Ectodermal cell (in vitro differentiated cells): ENCODE measurements around the gene PHF1.
A peak's percentile ranks its signal among the peaks of the same experiment; 100 is the strongest.

ENCODE experiments used
- H3K27ac ChIP-seq: 2 replicates; pipeline ENCODE4 v1.7.0; 2013; ENCODE audit warnings: mild to moderate bottlenecking, low read depth, low read length; ENCODE audit not compliant: insufficient read depth, poor library complexity, severe bottlenecking
- H3K27me3 ChIP-seq: 2 replicates; pipeline ENCODE4 v1.7.0; 2013; ENCODE audit warnings: mild to moderate bottlenecking, low read length; ENCODE audit not compliant: insufficient read depth, control insufficient read depth, poor library complexity, severe bottlenecking
- H3K36me3 ChIP-seq: one replicate; pipeline ENCODE4 v1.7.0; 2013; ENCODE audit warnings: low read length; ENCODE audit not compliant: control insufficient read depth, insufficient read depth
- H3K4me1 ChIP-seq: one replicate; pipeline ENCODE4 v1.7.0; 2013; ENCODE audit warnings: low read length; ENCODE audit not compliant: control insufficient read depth, insufficient read depth
- H3K4me3 ChIP-seq: 2 replicates; pipeline ENCODE4 v1.7.0; 2013; ENCODE audit warnings: low read depth, low read length, control low read depth; ENCODE audit not compliant: insufficient read depth
- H3K9me3 ChIP-seq: 2 replicates; pipeline ENCODE4 v1.7.0; 2013; ENCODE audit warnings: mild to moderate bottlenecking, low read length, moderate library complexity; ENCODE audit not compliant: control insufficient read depth
- WGBS, 2 experiments: methylation state at CpG; one replicate each; pipeline ENCODE4 v1.1.7; 2013; ENCODE audit warnings: missing lambda C conversion rate in 2 of 2; 5-methylcytosine and 5-hydroxymethylcytosine counted together

PHF1 gene

GRCh38 chr6:33417128-33417902, 6.5 kb downstream of the PHF1 start:
- Histone ChIP-seq H3K27me3 (no peaks in the 10 kb centered on the region), H3K9me3 (no peaks in the 10 kb centered on the region), H3K4me3 (peak overlapping the region; percentile 70), H3K4me1 (peaks cover 52% of the 10 kb centered on the region), H3K36me3 (peaks cover 22% of the 10 kb centered on the region), H3K27ac (peak overlapping the region; percentile 61)
- 1% methylated on average over 25 of the region's 25 CpGs for WGBS, 2 experiments

GRCh38 chr6:33417903-33418689, 7.3 kb downstream of the PHF1 start, which contains the start of gene CUTA:
TSS of gene CUTA (minus strand) at chr6:33418107. CDS start at chr6:33418000, 107 bp downstream.
- Histone ChIP-seq H3K9me3 (no peaks in the 10 kb centered on the region), H3K36me3 (peaks cover 19% of the 10 kb centered on the region), H3K27me3 (no peaks in the 10 kb centered on the region), H3K27ac (peak within 1 kb of the TSS; percentile 89), H3K4me3 (peak within 1 kb of the TSS; percentile 70), H3K4me1 (peaks cover 54% of the 10 kb centered on the region)
- 0 to 1% methylated on average over 51 of the region's 51 CpGs for WGBS, 2 experiments

GRCh38 chr6:33418690-33419291, 8.0 kb downstream of the PHF1 start:
- Histone ChIP-seq H3K9me3 (no peaks in the 10 kb centered on the region), H3K27me3 (no peaks in the 10 kb centered on the region), H3K36me3 (peaks cover 19% of the 10 kb centered on the region), H3K4me3 (peak overlapping the region; percentile 70), H3K4me1 (peaks cover 55% of the 10 kb centered on the region), H3K27ac (peak overlapping the region; percentile 89)
- 30 to 32% methylated on average over 8 of the region's 8 CpGs for WGBS, 2 experiments

GRCh38 chr6:33419580-33420490, 9.0 kb downstream of the PHF1 start, which contains the start of gene SYNGAP1:
TSS of gene SYNGAP1 (plus strand) at chr6:33420065. CDS start at chr6:33420265, 200 bp downstream.
- peak within 1 kb of the TSS; percentile 89 for H3K27ac ChIP-seq
- peaks cover 65% of the 10 kb centered on the region for H3K4me1 ChIP-seq

GRCh38 chr6:33420491-33421343, 9.9 kb downstream of the PHF1 start:
- H3K4me1 ChIP-seq = peaks cover 64% of the 10 kb centered on the region
- 46 to 47% methylated on average over 6 of the region's 6 CpGs for WGBS, 2 experiments
- no peak overlapping the region for H3K27ac ChIP-seq
- peaks cover 18% of the 10 kb centered on the region for H3K36me3 ChIP-seq
- H3K9me3 ChIP-seq = no peaks in the 10 kb centered on the region
- no peaks in the 10 kb centered on the region for H3K27me3 ChIP-seq
- peak overlapping the region; percentile 37 for H3K4me3 ChIP-seq

More at GRCh38 chr6:33419580-33420490, 9.0 kb downstream of the PHF1 start, which contains the start of gene SYNGAP1:
- H3K27me3 ChIP-seq = no peaks in the 10 kb centered on the region
- 0 to 1% methylated on average over 16 of the region's 22 CpGs for WGBS, 2 experiments
- H3K4me3 ChIP-seq = peak within 1 kb of the TSS; percentile 70
- peaks cover 24% of the 10 kb centered on the region for H3K36me3 ChIP-seq
- H3K9me3 ChIP-seq = no peaks in the 10 kb centered on the region

GRCh38 chr6:33421344-33421643, 10.5 kb downstream of the PHF1 start:
- 83 to 85% methylated on average over 2 of the region's 2 CpGs for WGBS, 2 experiments
- H3K27me3 ChIP-seq = no peaks in the 10 kb centered on the region
- H3K9me3 ChIP-seq = no peaks in the 10 kb centered on the region
- peak overlapping the region; percentile 37 for H3K4me3 ChIP-seq
- peaks cover 60% of the 10 kb centered on the region for H3K4me1 ChIP-seq
- no peak overlapping the region for H3K27ac ChIP-seq
- H3K36me3 ChIP-seq = peaks cover 15% of the 10 kb centered on the region

GRCh38 chr6:33423777-33424176, 13.0 kb downstream of the PHF1 start:
- no peak overlapping the region for H3K27ac ChIP-seq
- H3K9me3 ChIP-seq = no peaks in the 10 kb centered on the region
- no peaks in the 10 kb centered on the region for H3K27me3 ChIP-seq
- H3K4me1 ChIP-seq = peaks cover 58% of the 10 kb centered on the region
- 89 to 93% methylated on average over 2 of the region's 2 CpGs for WGBS, 2 experiments
- H3K4me3 ChIP-seq = no peak overlapping the region
- peaks cover 15% of the 10 kb centered on the region for H3K36me3 ChIP-seq

GRCh38 chr6:33424855-33425667, 14.2 kb downstream of the PHF1 start:
- WGBS, 2 experiments = 23 to 27% methylated on average over 12 of the region's 12 CpGs
- peaks cover 61% of the 10 kb centered on the region for H3K4me1 ChIP-seq
- H3K27ac ChIP-seq = peak overlapping the region; percentile 74
- H3K4me3 ChIP-seq = peak overlapping the region; percentile 59
- H3K27me3 ChIP-seq = no peaks in the 10 kb centered on the region
- peaks cover 15% of the 10 kb centered on the region for H3K36me3 ChIP-seq
- no peaks in the 10 kb centered on the region for H3K9me3 ChIP-seq
